ENCODE results near the gene SERINC3. TPM values are rescaled to one million over a fixed set of nuclear protein-coding genes. Genes with fewer than 3 reads are reported as not detected.
"Not testable (repeated sequence)": the region's sequence is repeated elsewhere in the genome, so short reads cannot be mapped to it uniquely, and the experiment has no call there.

The SERINC3 gene
- total RNA-seq, 1 donor from 2014 or later = 143 TPM

GRCh38 chr20:44561876-44562275, 40.0 kb upstream of the SERINC3 start:
- intact Hi-C loops (cut with DNase I) = no loop called here
- H3K4me3 ChIP-seq = no peak overlapping the region
- no peak for DNase-seq
- no peaks in the 10 kb centered on the region for H3K4me1 ChIP-seq
- H3K9me3 ChIP-seq = no peaks in the 10 kb centered on the region
- H3K27ac ChIP-seq = no peak overlapping the region
- no peak for TF ChIP-seq CTCF (IDR thresholded peaks at IDR 0.05)
- no peak for ATAC-seq
- no peaks in the 10 kb centered on the region for H3K36me3 ChIP-seq
- H3K27me3 ChIP-seq = no peaks in the 10 kb centered on the region

GRCh38 chr20:44560818-44561217, 38.9 kb upstream of the SERINC3 start:
- H3K9me3 ChIP-seq; DNase-seq; H3K27me3 ChIP-seq; H3K4me1 ChIP-seq; intact Hi-C loops (cut with DNase I); H3K36me3 ChIP-seq; ATAC-seq; H3K4me3 ChIP-seq; H3K27ac ChIP-seq: not testable (repeated sequence)

- H3K4me3 ChIP-seq = no peak overlapping the region
- no peaks in the 10 kb centered on the region for H3K9me3 ChIP-seq
- ATAC-seq (no peak), DNase-seq (no peak)
- H3K36me3 ChIP-seq = no peaks in the 10 kb centered on the region
- no peak overlapping the region for H3K27ac ChIP-seq
- intact Hi-C loops (cut with DNase I) = no loop called here
- TF ChIP-seq CTCF (IDR thresholded peaks at IDR 0.05) = no peak
- no peaks in the 10 kb centered on the region for H3K4me1 ChIP-seq
- H3K27me3 ChIP-seq = no peaks in the 10 kb centered on the region
These were observed 38.4 kb upstream of the SERINC3 start for GRCh38 chr20:44560229-44560628.

GRCh38 chr20:44559302-44559701, 37.4 kb upstream of the SERINC3 start:
- intact Hi-C loops (cut with DNase I) = no loop called here
- ATAC-seq = no peak
- TF ChIP-seq CTCF (IDR thresholded peaks at IDR 0.05) = no peak

GRCh38 chr20:44552950-44553908, 31.4 kb upstream of the SERINC3 start:
- Histone ChIP-seq H3K9me3 (no peaks in the 10 kb centered on the region), H3K4me1 (peaks cover 22% of the 10 kb centered on the region), H3K27me3 (no peaks in the 10 kb centered on the region), H3K4me3 (no peak overlapping the region), H3K36me3 (no peaks in the 10 kb centered on the region), H3K27ac (peak overlapping the region; percentile 65)
- DNase-seq = no peak
- intact Hi-C loops (cut with DNase I) = no loop called here
- no peak for TF ChIP-seq CTCF (IDR thresholded peaks at IDR 0.05)
- ATAC-seq = peak; percentile 86

More at GRCh38 chr20:44559302-44559701, 37.4 kb upstream of the SERINC3 start:
- Histone ChIP-seq H3K36me3 (no peaks in the 10 kb centered on the region), H3K9me3 (no peaks in the 10 kb centered on the region), H3K27me3 (no peaks in the 10 kb centered on the region), H3K4me1 (no peaks in the 10 kb centered on the region), H3K4me3 (no peak overlapping the region), H3K27ac (no peak overlapping the region)
- DNase-seq = no peak

- no peak for ATAC-seq
- Histone ChIP-seq H3K27me3 (no peaks in the 10 kb centered on the region), H3K4me1 (peaks cover 28% of the 10 kb centered on the region), H3K4me3 (no peak overlapping the region), H3K9me3 (no peaks in the 10 kb centered on the region), H3K36me3 (no peaks in the 10 kb centered on the region), H3K27ac (peak overlapping the region; percentile 65)
- intact Hi-C loops (cut with DNase I) = no loop called here
- TF ChIP-seq CTCF (IDR thresholded peaks at IDR 0.05) = no peak
- no peak for DNase-seq
These were observed 30.7 kb upstream of the SERINC3 start for GRCh38 chr20:44552568-44552949.
